Measurements from ENCODE around the gene ERBB4. TPM values are rescaled to one million over a fixed set of nuclear protein-coding genes. Genes with fewer than 3 reads are reported as not detected.

Gene ERBB4
- total RNA-seq, 4 donors from 2014 or later, result 0.09 to 0.67 TPM; not detected in 2

GRCh38 chr2:211436182-211436581 lies 1102.4 kb downstream of the ERBB4 start:
- Histone ChIP-seq H3K4me1 (no peaks in the 10 kb centered on the region), H3K9me3 (no peaks in the 10 kb centered on the region), H3K36me3 (no peaks in the 10 kb centered on the region), H3K4me3 (no peak overlapping the region), H3K27ac (no peak overlapping the region), H3K27me3 (no peaks in the 10 kb centered on the region)
- TF ChIP-seq CTCF (IDR thresholded peaks at IDR 0.05) (no peak), POLR2A (IDR thresholded peaks at IDR 0.05) (no peak)
- DNase-seq, result no peak

- Histone ChIP-seq H3K4me1 (no peaks in the 10 kb centered on the region), H3K4me3 (no peak overlapping the region), H3K27ac (no peak overlapping the region), H3K9me3 (no peaks in the 10 kb centered on the region), H3K36me3 (no peaks in the 10 kb centered on the region), H3K27me3 (no peaks in the 10 kb centered on the region)
- DNase-seq, result no peak
- no peak for TF ChIP-seq POLR2A (IDR thresholded peaks at IDR 0.05)
- no peak for TF ChIP-seq CTCF (IDR thresholded peaks at IDR 0.05)
These were observed 1103.3 kb downstream of the ERBB4 start for GRCh38 chr2:211435331-211435730.

GRCh38 chr2:211434773-211435172 lies 1103.8 kb downstream of the ERBB4 start:
- Histone ChIP-seq H3K9me3 (no peaks in the 10 kb centered on the region), H3K4me3 (no peak overlapping the region), H3K27me3 (no peaks in the 10 kb centered on the region), H3K4me1 (no peaks in the 10 kb centered on the region), H3K27ac (no peak overlapping the region), H3K36me3 (no peaks in the 10 kb centered on the region)
- DNase-seq, result no peak
- no peak for TF ChIP-seq CTCF (IDR thresholded peaks at IDR 0.05)

DNA sequence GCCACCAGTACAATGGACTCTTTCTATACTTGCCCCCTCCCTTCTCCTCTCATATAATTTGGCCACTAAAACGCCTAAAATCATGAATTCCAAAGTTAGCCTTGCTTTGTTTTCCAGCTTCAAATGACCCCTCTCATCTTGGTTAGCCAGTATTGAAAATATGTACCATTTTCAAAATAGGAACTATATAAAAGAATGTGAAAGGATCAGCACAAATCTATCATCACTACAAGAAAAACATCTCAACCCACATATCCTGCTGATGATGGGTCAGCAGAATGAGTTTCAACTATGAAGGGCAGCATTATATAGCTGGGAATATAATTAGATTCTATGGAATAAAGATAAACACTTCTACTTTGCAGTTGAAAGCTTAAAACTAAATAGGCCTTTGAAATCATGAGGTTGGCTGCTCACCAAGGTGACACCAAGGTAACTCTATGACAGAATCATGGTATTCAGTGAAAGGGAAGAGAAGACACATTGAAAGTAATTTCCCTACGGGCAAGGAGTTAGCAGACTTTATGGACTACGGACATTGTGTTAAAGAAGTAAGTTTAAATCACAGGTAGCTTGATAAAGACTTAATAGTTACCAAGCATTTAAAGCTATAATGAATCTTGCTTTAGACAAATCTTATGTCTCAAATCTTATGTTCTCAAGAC lies 1109.2 kb downstream of the ERBB4 start:
- no peak for TF ChIP-seq CTCF (IDR thresholded peaks at IDR 0.05)
- no peak for TF ChIP-seq POLR2A (IDR thresholded peaks at IDR 0.05)
- Histone ChIP-seq H3K9me3 (no peaks in the 10 kb centered on the region), H3K4me3 (no peak overlapping the region), H3K27me3 (no peaks in the 10 kb centered on the region), H3K27ac (no peak overlapping the region), H3K36me3 (no peaks in the 10 kb centered on the region), H3K4me1 (no peaks in the 10 kb centered on the region)
- no peak for DNase-seq

DNA sequence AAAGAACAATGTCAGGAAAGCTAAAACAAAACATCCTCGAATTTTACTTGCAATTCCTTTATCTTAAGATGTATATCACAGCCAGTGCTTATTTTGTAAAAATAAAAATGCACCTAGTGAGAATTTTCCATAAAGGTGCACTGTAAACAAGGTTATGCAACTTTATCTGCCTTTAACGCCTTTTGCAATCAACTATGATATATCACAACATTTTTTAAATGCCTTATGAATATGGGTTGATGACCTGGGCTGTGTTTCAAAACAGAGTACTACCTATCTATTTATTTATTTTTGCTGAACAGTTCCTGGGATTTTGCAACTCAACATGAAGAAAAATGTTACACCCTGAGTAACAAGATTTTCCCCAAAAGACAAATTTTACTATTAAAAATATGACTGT lies 1112.4 kb downstream of the ERBB4 start:
- H3K36me3 ChIP-seq, result no peaks in the 10 kb centered on the region
- no peak for DNase-seq
- H3K27me3 ChIP-seq, result no peaks in the 10 kb centered on the region
- no peak overlapping the region for H3K4me3 ChIP-seq
- no peaks in the 10 kb centered on the region for H3K4me1 ChIP-seq
- TF ChIP-seq CTCF (IDR thresholded peaks at IDR 0.05) (no peak), POLR2A (IDR thresholded peaks at IDR 0.05) (no peak)
- no peak overlapping the region for H3K27ac ChIP-seq
- no peaks in the 10 kb centered on the region for H3K9me3 ChIP-seq

DNA sequence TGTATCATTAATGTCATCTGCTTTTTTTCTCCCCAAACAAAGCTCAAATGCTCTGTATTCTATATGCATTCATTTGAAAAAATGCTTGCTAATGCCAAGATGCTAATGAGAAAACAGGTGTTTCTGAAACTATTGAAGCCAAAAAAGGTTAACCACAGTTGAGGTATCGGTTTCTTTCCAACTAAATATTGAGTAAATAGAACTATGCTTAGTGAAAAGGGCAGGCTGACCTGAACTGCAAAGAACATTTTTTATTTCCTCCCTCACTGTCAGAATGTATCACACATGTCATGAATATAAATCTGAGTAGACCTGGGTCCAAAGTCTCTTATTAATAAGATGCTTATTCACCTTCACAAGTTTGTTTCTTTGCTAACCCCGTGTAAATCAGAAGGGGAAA lies 1115.6 kb downstream of the ERBB4 start:
- Histone ChIP-seq H3K27ac (no peak overlapping the region), H3K4me3 (no peak overlapping the region), H3K27me3 (no peaks in the 10 kb centered on the region), H3K9me3 (no peaks in the 10 kb centered on the region), H3K4me1 (no peaks in the 10 kb centered on the region), H3K36me3 (no peaks in the 10 kb centered on the region)
- TF ChIP-seq POLR2A (IDR thresholded peaks at IDR 0.05) (no peak), CTCF (IDR thresholded peaks at IDR 0.05) (no peak)
- DNase-seq, result no peak

All from Peyer's patch (tissue), 4 donors.